HCT116 (cell line): ENCODE results near the gene PRAF2. TPM values are rescaled to one million over a fixed set of nuclear protein-coding genes. Genes with fewer than 3 reads are reported as not detected.

Experiments
- ATAC-seq: fragments of 200-7000 bp; cut with Tn5 transposase; 2 replicates; pipeline ENCODE4 v1.9.1; 2020; ENCODE audit warnings: mild to moderate bottlenecking, moderate library complexity
- BruUV-seq: library from RNA; stranded (reverse); fragments of 400-500 nt; replicated peaks from 2 replicates; lab custom pipeline; 2021; lab: Mats Ljungman, UMichigan
- CTCF ChIA-PET: fragments of 300-600 bp; sonication (Branson Sonifier 250); formaldehyde crosslinking; loops from one replicate; lab custom pipeline; 2021; ENCODE audit warnings: antibody characterized with exemption; lab: Charles Lee
- POLR2A ChIA-PET: fragments of 300-600, 350-600 bp; sonication (Branson Sonifier 250); formaldehyde crosslinking; loops from one replicate; lab custom pipeline; 2021; ENCODE audit warnings: antibody characterized with exemption; lab: Charles Lee
- RAD21 ChIA-PET, 2 experiments: fragments of 300-600 bp; sonication (Branson Sonifier 250); formaldehyde crosslinking; loops; one replicate each; lab custom pipeline; 2023; ENCODE audit warnings: low total read pairs in 2 of 2; ENCODE audit not compliant: uncharacterized antibody in 2 of 2, unreplicated experiment in 2 of 2, low non-redundant PET in 1 of 2; lab: Charles Lee
- DNase-seq: peaks from one replicate; pipeline ENCODE4 v3.0.0-alpha.2; 2010; ENCODE audit warnings: low read depth, low spot score
- H2AFZ ChIP-seq: fragments of 200-600 bp; shearing (Covaris generic), sonication (generic); 2 replicates; pipeline ENCODE4 v1.6.1; 2017; ENCODE audit warnings: low read depth, mixed run types, mixed read lengths, antibody characterized with exemption, low read length; ENCODE audit not compliant: poor library complexity, severe bottlenecking
- H3K27ac ChIP-seq: 2 replicates; pipeline ENCODE4 v1.5.1; 2012; ENCODE audit warnings: low read depth, low read length
- H3K27me3 ChIP-seq: fragments of 200-600 bp; sonication (generic); 2 replicates; pipeline ENCODE4 v1.6.1; 2016; ENCODE audit warnings: mixed run types, low read length, mixed read lengths; ENCODE audit not compliant: insufficient read depth
- H3K36me3 ChIP-seq, 2 experiments: fragments of 200-500 bp in 1 of 2; fragments of 200-600 bp in 1 of 2; sonication (Bioruptor generic) in 1 of 2; sonication (generic) in 1 of 2; 2 replicates each; pipeline versions ENCODE4 v1.5.1 to v1.6.1; 2014 to 2016; ENCODE audit warnings: low read length in 2 of 2, inconsistent platforms in 1 of 2, mixed read lengths in 1 of 2, mixed run types in 1 of 2; ENCODE audit not compliant: insufficient read depth in 2 of 2, control insufficient read depth in 1 of 2
- H3K4me1 ChIP-seq, 2 experiments: fragments of 200-600 bp in 1 of 2; sonication (generic) in 1 of 2; 2 replicates each; pipeline versions ENCODE4 v1.5.1 to v1.6.1; 2012 to 2017; ENCODE audit warnings: low read length in 2 of 2, inconsistent platforms in 1 of 2, mild to moderate bottlenecking in 1 of 2, mixed read lengths in 1 of 2, mixed run types in 1 of 2, moderate library complexity in 1 of 2; ENCODE audit not compliant: insufficient read depth in 2 of 2, control insufficient read depth in 1 of 2
- H3K4me2 ChIP-seq: fragments of 200-600 bp; sonication (generic); 2 replicates; pipeline ENCODE4 v1.6.1; 2017; ENCODE audit warnings: mixed run types, low read length, mixed read lengths
- H3K4me3 ChIP-seq, 2 experiments: fragments of 200-600 bp in 1 of 2; sonication (generic) in 1 of 2; replicated peaks in 1 of 2; 2 replicates each; pipeline ENCODE4 v1.5.1; 2011 to 2016; ENCODE audit warnings: low read length in 2 of 2, control low read depth in 1 of 2, low read depth in 1 of 2, mild to moderate bottlenecking in 1 of 2, mixed read lengths in 1 of 2, mixed run types in 1 of 2
- H3K79me2 ChIP-seq: fragments of 200-600 bp; sonication (generic); 2 replicates; pipeline ENCODE4 v1.6.1; 2017; ENCODE audit warnings: mild to moderate bottlenecking, mixed run types, low read length, moderate library complexity, mixed read lengths; ENCODE audit not compliant: insufficient read depth
- H3K9ac ChIP-seq: fragments of 200-600 bp; sonication (generic); 2 replicates; pipeline ENCODE4 v1.6.1; 2016; ENCODE audit warnings: low read length, mixed read lengths
- H3K9me2 ChIP-seq: fragments of 200-600 bp; sonication (generic), shearing (Covaris generic); 2 replicates; pipeline ENCODE4 v1.6.1; 2017; ENCODE audit warnings: mixed run types, mild to moderate bottlenecking, moderate library complexity; ENCODE audit not compliant: insufficient read depth
- H3K9me3 ChIP-seq, 2 experiments: fragments of 200-500 bp in 1 of 2; fragments of 200-600 bp in 1 of 2; sonication (Bioruptor generic) in 1 of 2; sonication (generic) in 1 of 2; 2 replicates each; pipeline ENCODE4 v1.6.1; 2014 to 2017; ENCODE audit warnings: low read length in 2 of 2, mixed read lengths in 2 of 2, inconsistent platforms in 1 of 2, low read depth in 1 of 2, mild to moderate bottlenecking in 1 of 2, mixed run types in 1 of 2, moderate library complexity in 1 of 2; ENCODE audit not compliant: control insufficient read depth in 1 of 2, insufficient read depth in 1 of 2
- H4K20me1 ChIP-seq: fragments of 200-600 bp; sonication (generic), shearing (Covaris generic); 2 replicates; pipeline ENCODE4 v1.6.1; 2017; ENCODE audit warnings: mixed run types, mild to moderate bottlenecking, moderate library complexity; ENCODE audit not compliant: insufficient read depth
- CBX3 ChIP-seq: IDR thresholded peaks from 2 replicates; pipeline ENCODE4 v1.6.1; 2012; ENCODE audit warnings: low read depth
- EGR1 ChIP-seq: IDR thresholded peaks from 2 replicates; pipeline ENCODE4 v1.6.1; 2012; ENCODE audit warnings: low read depth
- FOSL1 ChIP-seq: IDR thresholded peaks from 2 replicates; pipeline ENCODE4 v1.6.1; 2012; ENCODE audit warnings: low read depth
- JUND ChIP-seq: IDR thresholded peaks from 2 replicates; pipeline ENCODE4 v1.6.1; 2012
- POLR2A ChIP-seq: IDR thresholded peaks from 2 replicates; pipeline ENCODE4 v1.7.0; 2011; ENCODE audit warnings: borderline replicate concordance; ENCODE audit not compliant: insufficient read depth, insufficient read length; ENCODE audit errors: extremely low read depth
- SIN3A ChIP-seq: IDR thresholded peaks from 2 replicates; pipeline ENCODE4 v1.6.1; 2012; ENCODE audit warnings: low read depth
- SP1 ChIP-seq: IDR thresholded peaks from 2 replicates; pipeline ENCODE4 v1.6.1; 2012; ENCODE audit warnings: low read depth
- TCF7L2 ChIP-seq: IDR thresholded peaks from 2 replicates; pipeline ENCODE4 v1.7.0; 2011; ENCODE audit warnings: borderline replicate concordance, inconsistent platforms; ENCODE audit not compliant: insufficient read depth, insufficient read length; ENCODE audit errors: extremely low read depth
- YY1 ChIP-seq: IDR thresholded peaks from 2 replicates; pipeline ENCODE4 v1.6.1; 2011; ENCODE audit warnings: low read length, low read depth, moderate library complexity, mild to moderate bottlenecking; ENCODE audit not compliant: insufficient replicate concordance; ENCODE audit errors: extremely low read depth
- intact Hi-C: fragments of 100-400 bp; cut with micrococcal nuclease; formaldehyde crosslinking; loops from 2 replicates; pipeline ENCODE4 v1.10.0; 2022
- total RNA-seq: library from RNA; stranded (reverse); gene quantifications from one replicate; pipeline ENCODE4 v1.2.1, GENCODE V29; 2021; ENCODE audit not compliant: unreplicated experiment
- TF ChIP-seq, protein P1 (sequence below), 3 experiments: fragments of 200-600 bp in 1 of 3; sonication (generic) in 1 of 3; IDR thresholded peaks in 2 of 3; conservative IDR thresholded peaks in 1 of 3; 2 replicates each; pipeline ENCODE4 v1.5.1; 2012 to 2017; ENCODE audit warnings: low read depth in 2 of 3, low read length in 2 of 3, antibody characterized with exemption in 1 of 3, borderline replicate concordance in 1 of 3, control low read depth in 1 of 3, mild to moderate bottlenecking in 1 of 3, mixed read lengths in 1 of 3, mixed run types in 1 of 3, moderate library complexity in 1 of 3; ENCODE audit not compliant: insufficient read depth in 1 of 3
- TF ChIP-seq, protein P2 (sequence below): IDR thresholded peaks from 2 replicates; pipeline ENCODE4 v1.6.1; 2012
- TF ChIP-seq, protein P3 (sequence below): IDR thresholded peaks from 2 replicates; pipeline ENCODE4 v1.6.1; 2012; ENCODE audit warnings: low read depth
- TF ChIP-seq, protein P4 (sequence below): IDR thresholded peaks from 2 replicates; pipeline ENCODE4 v1.6.1; 2012

Gene PRAF2
- total RNA-seq, 1 experiment from 2014 or later: 18.8 TPM

DNA sequence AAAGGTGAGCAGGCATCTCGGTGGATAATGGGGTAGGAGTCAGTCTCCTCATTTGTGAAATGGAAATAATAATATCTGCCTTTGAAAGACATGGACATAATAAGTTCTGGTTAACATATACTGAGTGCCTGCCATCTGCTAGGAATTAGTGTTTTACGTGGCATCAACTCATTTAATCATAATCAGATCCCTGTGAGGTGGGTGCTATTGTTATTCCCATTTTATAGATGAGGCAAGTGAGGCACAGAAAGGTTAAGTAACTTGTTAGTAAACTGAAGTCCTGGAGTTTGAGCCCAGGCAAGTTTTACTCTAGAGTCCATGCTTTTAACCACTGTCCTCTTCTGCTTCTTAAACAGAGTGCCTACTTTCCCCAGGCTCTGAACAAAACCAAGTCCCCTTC, 7.5 kb downstream of the PRAF2 start:
- H3K4me3 ChIP-seq: no peak overlapping the region
- RAD21 ChIA-PET: no interaction called here
- BruUV-seq: no TSS peak
- H4K20me1 ChIP-seq: no peaks in the 10 kb centered on the region
- no peaks in the 10 kb centered on the region for H3K79me2 ChIP-seq
- H2AFZ ChIP-seq: no peak overlapping the region
- POLR2A ChIA-PET: no interaction called here
- no peak for ATAC-seq
- no peak overlapping the region for H3K4me2 ChIP-seq
- CTCF ChIA-PET: no interaction called here
- no peaks in the 10 kb centered on the region for H3K4me1 ChIP-seq
- intact Hi-C loops: no loop called here
- no peaks in the 10 kb centered on the region for H3K9me3 ChIP-seq
- no peak overlapping the region for H3K9ac ChIP-seq
- no peak for TF ChIP-seq TCF7L2
- no peak for TF ChIP-seq CBX3
- TF ChIP-seq YY1: no peak
- TF ChIP-seq SIN3A: no peak
- TF ChIP-seq FOSL1: no peak
- no peak for TF ChIP-seq SP1
- no peak for DNase-seq
- H3K27ac ChIP-seq: no peak overlapping the region
- H3K36me3 ChIP-seq: no peaks in the 10 kb centered on the region
- H3K9me2 ChIP-seq: no peaks in the 10 kb centered on the region
- H3K27me3 ChIP-seq: no peaks in the 10 kb centered on the region

DNA sequence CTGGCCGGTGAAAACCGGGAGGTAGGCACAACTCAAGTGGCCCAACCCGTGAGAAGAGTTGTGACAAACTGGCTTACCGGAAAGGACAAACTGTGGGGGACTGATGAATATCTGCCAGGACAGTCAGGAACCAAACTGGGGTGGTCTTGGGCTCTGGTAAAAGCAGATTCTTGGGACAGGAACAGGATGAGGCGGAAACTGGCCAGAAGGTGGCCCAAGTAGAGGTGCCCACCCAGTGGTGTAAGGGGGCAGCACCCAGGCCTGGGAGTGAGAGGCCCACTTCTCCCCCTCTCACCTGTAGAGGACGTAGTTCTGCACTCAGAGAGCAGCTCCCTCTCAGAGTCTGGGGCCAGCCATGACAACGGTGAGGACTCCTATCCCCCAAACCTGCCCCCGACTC, 9.1 kb downstream of the PRAF2 start:
- H3K27me3 ChIP-seq: no peaks in the 10 kb centered on the region
- H4K20me1 ChIP-seq: no peaks in the 10 kb centered on the region
- H3K9ac ChIP-seq: no peak overlapping the region
- intact Hi-C loops: no loop called here
- ChIA-PET RAD21 (no interaction called here), CTCF (no interaction called here), POLR2A (no interaction called here)
- H3K27ac ChIP-seq: no peak overlapping the region
- no peaks in the 10 kb centered on the region for H3K9me3 ChIP-seq
- no TSS peak for BruUV-seq
- ATAC-seq (no peak), DNase-seq (no peak)
- no peak overlapping the region for H2AFZ ChIP-seq
- no peak overlapping the region for H3K4me3 ChIP-seq
- peaks cover 2 to 5% of the 10 kb centered on the region in 2 experiments; a peak in 2 of 4 replicates for H3K4me1 ChIP-seq
- no peaks in the 10 kb centered on the region for H3K36me3 ChIP-seq
- H3K4me2 ChIP-seq: no peak overlapping the region
- no peaks in the 10 kb centered on the region for H3K9me2 ChIP-seq
- H3K79me2 ChIP-seq: no peaks in the 10 kb centered on the region
- TF ChIP-seq, protein P1, sequence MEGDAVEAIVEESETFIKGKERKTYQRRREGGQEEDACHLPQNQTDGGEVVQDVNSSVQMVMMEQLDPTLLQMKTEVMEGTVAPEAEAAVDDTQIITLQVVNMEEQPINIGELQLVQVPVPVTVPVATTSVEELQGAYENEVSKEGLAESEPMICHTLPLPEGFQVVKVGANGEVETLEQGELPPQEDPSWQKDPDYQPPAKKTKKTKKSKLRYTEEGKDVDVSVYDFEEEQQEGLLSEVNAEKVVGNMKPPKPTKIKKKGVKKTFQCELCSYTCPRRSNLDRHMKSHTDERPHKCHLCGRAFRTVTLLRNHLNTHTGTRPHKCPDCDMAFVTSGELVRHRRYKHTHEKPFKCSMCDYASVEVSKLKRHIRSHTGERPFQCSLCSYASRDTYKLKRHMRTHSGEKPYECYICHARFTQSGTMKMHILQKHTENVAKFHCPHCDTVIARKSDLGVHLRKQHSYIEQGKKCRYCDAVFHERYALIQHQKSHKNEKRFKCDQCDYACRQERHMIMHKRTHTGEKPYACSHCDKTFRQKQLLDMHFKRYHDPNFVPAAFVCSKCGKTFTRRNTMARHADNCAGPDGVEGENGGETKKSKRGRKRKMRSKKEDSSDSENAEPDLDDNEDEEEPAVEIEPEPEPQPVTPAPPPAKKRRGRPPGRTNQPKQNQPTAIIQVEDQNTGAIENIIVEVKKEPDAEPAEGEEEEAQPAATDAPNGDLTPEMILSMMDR (IDR thresholded peaks at IDR 0.05 in 2 of 3, conservative IDR thresholded peaks at IDR 0.05 in 1 of 3; ENCODE audit: borderline replicate concordance in 1 of 3, insufficient read depth in 1 of 3, low read depth in 2 of 3, low read length in 2 of 3): no peak
- TF ChIP-seq TCF7L2 (no peak), EGR1 (no peak), YY1 (no peak), JUND (no peak), CBX3 (no peak), SIN3A (no peak), POLR2A (no peak)
- TF ChIP-seq, protein P2, sequence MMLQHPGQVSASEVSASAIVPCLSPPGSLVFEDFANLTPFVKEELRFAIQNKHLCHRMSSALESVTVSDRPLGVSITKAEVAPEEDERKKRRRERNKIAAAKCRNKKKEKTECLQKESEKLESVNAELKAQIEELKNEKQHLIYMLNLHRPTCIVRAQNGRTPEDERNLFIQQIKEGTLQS: no peak
- TF ChIP-seq, protein P3, sequence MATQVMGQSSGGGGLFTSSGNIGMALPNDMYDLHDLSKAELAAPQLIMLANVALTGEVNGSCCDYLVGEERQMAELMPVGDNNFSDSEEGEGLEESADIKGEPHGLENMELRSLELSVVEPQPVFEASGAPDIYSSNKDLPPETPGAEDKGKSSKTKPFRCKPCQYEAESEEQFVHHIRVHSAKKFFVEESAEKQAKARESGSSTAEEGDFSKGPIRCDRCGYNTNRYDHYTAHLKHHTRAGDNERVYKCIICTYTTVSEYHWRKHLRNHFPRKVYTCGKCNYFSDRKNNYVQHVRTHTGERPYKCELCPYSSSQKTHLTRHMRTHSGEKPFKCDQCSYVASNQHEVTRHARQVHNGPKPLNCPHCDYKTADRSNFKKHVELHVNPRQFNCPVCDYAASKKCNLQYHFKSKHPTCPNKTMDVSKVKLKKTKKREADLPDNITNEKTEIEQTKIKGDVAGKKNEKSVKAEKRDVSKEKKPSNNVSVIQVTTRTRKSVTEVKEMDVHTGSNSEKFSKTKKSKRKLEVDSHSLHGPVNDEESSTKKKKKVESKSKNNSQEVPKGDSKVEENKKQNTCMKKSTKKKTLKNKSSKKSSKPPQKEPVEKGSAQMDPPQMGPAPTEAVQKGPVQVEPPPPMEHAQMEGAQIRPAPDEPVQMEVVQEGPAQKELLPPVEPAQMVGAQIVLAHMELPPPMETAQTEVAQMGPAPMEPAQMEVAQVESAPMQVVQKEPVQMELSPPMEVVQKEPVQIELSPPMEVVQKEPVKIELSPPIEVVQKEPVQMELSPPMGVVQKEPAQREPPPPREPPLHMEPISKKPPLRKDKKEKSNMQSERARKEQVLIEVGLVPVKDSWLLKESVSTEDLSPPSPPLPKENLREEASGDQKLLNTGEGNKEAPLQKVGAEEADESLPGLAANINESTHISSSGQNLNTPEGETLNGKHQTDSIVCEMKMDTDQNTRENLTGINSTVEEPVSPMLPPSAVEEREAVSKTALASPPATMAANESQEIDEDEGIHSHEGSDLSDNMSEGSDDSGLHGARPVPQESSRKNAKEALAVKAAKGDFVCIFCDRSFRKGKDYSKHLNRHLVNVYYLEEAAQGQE: no peak
- TF ChIP-seq, protein P4, sequence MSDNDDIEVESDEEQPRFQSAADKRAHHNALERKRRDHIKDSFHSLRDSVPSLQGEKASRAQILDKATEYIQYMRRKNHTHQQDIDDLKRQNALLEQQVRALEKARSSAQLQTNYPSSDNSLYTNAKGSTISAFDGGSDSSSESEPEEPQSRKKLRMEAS: no peak
